HG03378 (cell line): Measurements from ENCODE around the gene ABL1.
"Not testable (repeated sequence)": the region's sequence is repeated elsewhere in the genome, so short reads cannot be mapped to it uniquely, and the experiment has no call there.

ENCODE experiments used
- ATAC-seq: cut with Tn5 transposase; IDR thresholded peaks from one replicate; pipeline ENCODE4 v1.9.1; 2021; ENCODE audit warnings: mild to moderate bottlenecking, moderate library complexity; ENCODE audit not compliant: unreplicated experiment

Gene ABL1

DNA sequence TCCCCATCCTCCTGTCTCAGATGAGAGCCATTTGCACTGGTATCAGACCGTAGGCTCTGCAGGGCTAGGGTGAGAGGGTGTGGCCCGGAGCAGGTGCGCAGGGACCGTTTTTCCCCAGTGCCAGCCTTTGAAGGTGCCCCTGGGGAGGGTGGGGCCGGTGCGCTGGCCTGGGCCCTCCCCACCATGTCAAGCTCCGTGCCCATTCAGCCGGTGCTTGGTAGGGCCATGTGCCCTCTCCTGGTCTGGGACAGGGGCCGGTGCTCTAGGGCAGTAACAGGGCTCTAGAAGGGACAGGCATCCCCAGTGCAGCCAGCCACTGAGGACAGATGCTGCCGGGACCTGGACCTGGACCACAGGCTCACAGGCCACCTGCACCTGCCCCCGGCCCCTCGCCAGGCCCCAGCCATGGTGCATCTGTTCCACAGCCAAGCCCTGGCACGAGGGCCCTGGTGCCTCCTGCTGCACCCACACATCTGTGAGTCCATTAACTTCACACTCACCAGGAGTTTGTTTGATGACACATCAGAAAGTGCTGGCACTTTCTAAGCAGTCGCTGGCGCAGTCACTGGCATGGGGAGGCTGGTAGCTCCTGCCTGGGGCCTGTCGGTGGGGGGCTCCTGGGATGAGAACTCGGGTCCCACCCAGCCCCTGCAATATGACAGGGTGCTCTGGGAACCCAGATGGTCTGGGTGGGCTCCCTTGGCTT lies 66.6 kb downstream of the ABL1 start:
- no peak for ATAC-seq

DNA sequence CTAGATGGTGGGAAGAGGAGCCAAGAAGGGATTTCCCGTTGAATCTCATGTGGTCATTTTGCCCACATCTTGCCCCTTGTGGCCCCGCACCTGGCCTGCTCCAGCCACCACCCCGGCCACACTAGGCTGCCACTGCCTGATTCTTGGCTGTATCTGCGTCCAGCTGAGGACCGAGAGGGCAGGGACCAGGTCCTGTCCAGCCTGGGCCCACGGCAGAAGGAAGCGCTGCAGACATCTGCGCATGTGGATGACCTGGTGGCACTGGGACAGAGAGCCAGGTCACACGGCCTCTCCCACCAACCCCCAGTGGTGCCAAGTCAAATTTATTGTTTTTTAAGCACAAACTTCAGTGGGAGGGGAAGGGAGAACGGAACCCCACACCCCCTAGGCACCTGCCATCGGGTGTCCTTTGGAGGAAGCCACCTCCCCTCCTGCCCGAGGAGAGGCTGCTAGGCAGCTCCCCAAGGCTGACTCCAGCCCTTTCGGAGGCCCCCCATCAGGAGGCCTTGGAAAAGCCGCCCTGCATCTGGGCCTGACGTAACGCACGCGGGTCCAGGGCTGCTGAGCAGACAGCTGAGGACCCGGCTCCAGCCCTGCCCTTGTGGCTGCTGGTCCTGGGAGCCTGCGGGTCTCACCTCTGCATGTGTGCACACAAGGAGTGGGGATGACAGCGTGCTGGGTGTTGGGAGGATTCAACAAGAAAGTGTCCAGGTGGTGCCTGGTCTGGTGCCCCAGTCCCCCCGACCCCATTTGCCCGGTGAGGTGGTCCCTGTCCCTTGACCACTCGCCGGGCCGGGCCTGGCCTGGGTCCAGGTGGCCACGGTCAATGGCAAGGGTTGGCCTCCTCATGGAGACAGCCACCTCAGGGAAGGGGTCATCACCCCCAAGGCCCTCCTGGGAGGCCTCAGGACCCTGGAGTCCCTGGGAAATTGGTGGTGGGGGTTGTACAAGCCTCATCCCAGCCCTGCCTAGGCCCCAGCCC lies 67.4 kb downstream of the ABL1 start:
- no peak for ATAC-seq

DNA sequence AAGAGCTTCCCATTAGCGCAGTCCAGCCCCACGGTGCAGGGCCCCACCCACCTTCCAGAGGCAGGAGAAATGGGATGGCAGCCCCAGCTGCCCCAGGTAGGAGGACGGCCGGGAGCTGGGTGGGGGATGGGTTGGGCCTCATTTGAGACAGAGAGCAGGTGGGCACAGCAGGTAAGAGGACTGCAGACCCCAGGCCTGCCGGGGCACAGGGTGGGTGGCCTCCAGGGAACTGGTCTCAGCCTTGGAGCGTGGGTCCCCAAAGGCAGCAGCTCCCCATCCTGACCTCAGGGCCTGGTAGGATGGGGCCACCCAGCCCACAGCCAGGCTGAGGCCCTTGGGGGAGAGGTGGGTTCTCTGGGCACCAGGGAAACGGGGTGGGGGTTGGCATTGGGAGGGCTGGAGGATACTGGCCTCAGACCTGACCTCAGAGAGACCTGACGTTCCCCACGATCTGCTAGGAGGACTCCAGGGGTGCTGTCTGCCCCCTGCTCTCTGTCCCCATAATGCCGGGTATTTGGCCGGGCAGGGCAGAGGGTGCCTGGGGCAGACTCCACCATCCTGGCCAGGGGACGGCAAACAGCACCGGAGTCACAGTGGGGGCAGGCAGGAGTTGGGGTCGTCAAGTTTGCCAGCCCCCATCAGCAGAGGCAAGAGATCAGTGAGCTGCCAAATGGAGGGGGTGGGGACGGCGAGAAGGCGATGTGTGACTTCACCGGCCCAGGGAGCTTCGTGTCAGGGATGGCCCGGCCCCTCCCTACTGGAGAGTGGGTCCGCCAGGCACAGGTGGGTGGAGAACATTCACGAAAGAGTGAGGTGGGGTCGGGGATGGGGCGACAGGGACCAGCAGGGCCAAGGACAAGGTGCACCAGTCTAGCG lies 68.4 kb downstream of the ABL1 start:
- ATAC-seq, result no peak

DNA sequence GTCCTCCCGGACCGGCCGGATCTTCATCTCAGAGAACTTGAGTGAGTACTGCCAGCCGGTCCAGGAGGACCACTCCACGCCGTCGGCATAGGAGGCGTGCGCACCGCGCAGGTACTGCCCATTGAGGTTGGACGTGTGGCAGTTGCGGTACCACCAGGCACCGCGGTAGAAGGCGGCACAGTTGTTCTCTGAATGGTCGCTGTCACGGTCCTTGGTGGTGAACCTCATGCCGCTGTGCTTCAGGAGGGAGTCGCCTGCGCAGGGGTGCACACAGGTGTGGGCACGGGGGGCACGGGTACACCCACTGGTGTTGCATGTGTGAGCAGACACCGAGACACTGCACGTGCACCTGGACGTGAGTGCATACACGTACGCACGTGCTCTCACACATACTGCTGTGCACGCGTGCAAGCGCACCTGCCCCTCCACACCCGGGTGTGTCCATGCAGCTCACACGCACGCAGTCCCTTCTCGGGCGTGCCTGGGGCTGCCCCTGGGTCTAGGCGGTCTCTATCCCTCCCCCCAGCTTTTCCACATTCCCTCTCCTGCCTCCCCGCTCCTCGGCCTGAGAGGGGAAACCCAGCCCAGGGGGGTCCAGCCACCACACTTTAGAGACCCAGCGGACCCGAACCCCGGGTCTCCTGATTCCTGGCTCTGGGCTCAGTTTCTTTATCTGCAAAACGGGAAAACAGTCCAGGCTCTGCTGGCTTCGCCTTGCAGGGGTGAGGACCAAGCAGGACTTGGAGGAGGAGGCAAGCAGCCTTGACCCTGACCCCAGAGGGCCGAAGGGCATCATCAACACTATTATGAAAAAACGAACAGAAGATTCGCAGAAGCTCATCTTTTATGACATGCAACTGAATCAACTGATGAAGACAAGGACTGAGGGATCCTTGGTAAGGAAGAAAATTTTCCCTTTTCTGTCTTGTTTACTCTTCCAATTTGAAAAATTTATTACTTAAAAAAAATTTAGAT lies 69.3 kb downstream of the ABL1 start:
- no peak for ATAC-seq

DNA sequence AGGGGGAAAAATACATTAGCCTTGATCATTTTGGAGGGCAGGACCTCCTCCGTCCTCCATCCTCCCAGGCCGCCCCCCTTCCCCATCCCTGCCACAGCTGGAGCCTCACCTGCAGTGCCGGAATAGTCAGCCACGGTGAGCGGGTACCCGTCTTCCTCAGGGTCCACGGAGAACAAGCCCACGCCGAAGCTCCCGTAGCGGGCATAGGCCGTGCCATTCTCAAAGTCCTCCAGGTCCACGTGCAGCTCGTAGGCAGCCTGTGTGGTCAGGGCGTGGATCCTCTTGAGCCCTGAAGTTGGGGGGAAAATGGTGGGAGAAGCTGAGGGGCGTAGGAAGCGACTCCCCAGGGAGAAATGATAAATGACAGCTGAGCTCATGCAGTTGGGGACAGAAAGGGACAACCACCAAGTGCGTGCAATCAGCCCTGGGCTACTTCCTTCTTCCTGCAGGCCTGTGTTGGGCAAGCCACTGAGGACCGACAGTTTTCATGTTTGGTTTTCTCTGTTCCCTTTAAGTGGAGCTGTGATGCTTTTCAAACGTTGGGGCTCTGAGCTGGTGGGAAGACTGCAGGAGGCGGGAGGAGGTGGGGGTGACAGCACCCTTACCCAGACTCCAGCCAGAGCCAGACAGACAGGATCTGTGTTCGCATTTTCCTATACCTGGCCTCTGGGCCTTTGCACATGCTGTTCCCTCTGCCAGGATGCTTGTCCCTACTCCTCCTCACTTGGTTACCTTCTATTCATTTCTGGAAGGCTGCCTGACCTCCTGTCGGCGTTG lies 70.3 kb downstream of the ABL1 start:
- no peak for ATAC-seq

DNA sequence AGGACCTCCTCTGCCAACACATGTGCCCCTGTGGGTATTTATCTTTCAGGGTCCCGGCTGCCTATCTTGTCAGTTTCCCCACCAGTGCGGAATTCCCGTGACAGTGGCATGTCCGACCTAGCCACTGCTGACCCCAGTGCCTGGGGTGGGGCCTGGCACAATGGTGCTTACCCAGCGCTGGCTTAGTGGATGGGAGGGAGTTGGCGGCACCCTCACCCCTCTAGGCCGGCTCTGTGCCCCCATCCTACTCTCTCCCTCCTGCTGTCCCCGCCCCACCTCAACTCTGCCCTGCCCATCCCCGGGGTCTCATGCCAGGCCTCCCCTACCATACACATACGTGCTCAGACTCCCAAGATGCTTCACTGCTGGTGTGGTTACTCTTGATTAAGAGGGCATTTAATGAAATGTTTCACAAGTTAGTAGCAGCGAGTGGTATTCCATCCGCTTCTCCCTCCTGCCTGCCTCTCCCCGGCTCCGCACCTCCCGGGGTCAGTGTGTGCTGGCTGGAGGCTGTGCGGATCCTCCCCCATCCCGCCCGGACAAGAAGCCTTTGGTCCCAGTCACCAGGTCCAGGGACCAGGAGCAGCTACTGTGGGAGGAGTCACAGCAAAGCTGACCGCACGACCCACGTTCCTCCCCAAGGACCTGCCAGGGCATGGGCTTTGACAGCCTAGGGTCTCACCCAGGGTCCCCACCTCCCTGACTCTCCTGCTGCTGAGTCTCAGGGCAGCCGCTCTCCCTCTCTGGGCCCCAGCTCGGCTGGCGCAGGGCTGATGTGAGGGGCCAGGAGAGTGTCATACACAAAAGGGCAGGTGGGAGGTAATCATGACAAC lies 71.1 kb downstream of the ABL1 start:
- ATAC-seq, result no peak

DNA sequence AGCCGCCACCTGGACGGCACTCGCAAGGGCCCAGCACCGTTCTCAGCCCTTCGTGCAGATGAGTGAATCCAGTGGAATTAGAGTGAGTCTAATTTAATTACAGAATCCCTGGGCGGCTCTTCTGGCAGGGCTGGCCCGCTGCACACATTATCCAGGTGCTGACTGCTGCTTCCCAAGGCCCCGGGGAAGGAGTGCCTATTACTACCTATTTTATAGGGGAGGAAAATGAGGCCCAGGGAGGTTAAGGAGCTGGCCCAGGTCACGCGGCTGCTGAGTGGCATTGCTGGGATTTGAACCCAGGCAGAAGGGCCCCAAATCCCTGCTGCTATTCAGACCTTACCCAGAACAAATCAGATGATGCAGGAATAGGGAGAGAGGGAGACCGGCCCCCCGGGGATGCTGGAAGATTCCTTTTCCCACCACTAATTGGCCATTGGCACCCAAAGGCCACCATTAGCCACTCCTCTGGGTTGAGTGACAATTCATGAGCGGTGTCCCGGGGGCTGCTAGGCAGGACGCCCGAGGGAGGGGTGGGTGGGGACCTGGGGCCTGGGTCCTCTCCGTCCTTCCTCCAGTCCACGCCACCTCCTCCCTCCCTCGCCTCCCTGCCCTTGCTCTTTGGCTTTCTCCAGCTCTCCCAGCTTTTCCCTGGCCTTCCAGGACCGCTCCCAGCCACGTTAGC lies 71.8 kb downstream of the ABL1 start:
- no peak for ATAC-seq

DNA sequence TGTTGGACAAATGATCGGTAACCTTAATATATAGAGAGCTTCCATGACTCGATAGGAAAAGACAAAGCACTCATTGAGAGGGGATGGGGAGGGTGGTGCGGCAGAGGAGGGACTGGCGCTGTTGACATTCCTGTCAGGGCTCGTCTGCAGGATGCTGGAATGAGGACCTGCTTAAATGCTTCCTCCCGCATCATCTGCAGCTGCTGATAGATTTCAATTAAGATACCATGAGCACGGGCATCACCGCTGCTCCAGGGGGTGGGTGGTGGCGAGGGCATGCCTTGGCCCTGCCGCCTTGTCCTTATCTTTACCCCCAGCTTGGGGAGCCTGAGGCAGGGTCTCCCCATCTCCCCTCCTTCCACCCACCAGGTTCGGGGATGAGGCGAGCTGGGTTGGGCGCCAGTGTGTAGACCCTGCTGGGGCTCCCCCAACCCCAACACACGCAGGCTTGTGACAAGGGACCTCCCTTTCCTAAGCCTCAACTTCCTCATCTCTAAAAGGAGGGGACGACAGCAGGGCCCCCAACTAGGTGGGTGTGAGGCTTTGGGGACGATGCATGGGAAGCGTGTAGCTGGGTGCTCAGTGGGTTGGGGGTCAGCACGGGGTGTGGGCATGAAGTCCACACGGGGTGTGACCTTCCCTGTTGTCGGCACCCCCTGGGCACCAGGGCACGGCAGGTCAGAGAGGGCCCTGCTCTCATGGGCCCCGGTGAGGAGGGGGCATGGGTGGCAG lies 73.3 kb downstream of the ABL1 start:
- no peak for ATAC-seq

DNA sequence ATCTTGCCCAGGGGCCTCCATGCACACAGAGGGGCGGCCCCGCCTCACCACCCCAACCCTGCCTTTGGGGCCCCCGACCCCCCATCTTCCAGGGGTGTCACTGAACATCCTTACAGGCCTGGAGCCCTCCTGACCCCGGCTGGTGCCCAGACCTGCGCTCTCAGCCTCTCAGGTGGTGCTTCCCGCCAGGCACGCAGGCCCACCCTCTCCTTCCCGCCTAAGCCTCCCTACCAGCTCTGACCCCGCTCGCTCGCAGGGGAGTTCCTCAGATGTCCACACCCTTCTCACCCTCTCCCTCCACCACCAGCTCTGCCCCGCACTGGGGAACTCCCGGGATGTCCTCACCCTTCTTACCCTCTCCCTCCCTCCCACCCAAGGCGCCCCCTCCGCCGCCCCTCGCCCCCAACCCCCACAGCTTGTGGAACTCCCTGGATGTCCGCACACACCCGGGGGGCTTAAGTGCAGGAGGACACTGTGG lies 73.9 kb downstream of the ABL1 start:
- ATAC-seq, result no peak

DNA sequence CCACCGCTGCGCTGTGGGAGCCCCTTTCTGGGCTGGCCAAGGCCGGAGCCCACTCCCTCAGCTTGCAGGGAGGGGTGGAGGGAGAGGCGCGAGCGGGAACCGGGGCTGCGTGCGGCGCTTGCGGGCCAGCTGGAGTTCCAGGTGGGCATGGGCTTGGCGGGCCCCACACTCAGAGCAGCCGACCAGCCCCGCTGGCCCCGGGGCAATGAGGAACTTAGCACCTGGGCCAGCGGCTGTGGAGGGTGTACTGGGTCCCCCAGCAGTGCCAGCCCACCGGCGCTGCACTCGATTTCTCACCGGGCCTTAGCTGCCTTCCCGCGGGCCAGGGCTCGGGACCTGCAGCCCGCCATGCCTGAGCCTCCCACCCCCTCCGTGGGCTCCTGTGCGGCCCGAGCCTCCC lies 75.0 kb downstream of the ABL1 start:
- not testable (repeated sequence) for ATAC-seq

DNA sequence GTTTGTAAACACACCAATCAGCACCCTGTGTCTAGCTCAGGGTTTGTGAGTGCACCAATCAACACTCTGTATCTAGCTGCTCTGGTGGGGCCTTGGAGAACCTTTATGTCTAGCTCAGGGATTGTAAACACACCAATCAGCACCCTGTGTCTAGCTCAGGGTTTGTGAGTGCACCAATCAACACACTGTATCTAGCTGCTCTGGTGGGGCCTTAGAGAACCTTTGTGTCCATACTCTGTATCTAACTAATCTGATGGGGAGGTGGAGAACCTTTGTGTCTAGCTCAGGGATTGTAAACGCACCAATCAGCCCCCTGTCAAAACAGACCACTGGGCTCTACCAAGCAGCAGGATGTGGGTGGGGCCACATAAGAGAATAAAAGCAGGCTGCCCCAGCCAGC lies 75.6 kb downstream of the ABL1 start:
- ATAC-seq, result not testable (repeated sequence)

DNA sequence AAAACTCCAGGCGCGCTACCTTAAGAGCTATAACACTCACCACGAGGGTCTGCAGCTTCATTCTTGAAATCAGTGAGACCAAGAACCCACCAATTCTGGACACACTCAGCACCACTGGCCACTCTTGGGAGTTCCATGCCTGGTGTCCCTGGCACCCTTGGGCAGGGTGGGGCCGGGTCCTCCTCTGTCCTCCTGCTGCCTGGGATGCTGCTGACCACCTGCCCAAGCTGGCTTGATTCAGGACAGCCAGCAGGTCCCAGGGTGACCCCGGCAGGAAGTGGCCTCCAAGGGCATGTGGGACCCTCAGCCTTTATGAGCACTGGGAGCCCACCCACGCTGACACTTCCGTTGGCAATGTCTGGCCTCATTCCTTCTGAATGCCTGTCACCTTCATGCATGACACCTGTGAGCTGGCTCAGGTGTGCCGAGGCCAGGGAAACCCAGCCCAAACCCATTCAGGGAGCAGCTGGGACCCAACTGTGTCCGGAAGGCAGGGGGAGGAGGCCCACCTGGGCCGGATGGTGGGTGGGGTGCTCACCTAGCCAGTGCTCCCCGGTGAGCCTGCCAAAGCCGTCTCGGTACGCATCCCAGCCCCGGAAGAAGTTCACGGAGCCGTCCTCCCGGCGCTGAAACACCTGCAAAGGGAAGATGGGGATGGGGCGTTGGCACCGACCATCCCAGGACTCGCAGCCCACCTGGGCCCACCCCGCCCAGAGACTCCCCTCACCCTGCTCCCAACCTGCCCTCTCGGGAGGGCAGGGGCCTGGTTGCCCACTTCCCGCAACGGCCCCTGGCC lies 76.4 kb downstream of the ABL1 start:
- no peak for ATAC-seq

DNA sequence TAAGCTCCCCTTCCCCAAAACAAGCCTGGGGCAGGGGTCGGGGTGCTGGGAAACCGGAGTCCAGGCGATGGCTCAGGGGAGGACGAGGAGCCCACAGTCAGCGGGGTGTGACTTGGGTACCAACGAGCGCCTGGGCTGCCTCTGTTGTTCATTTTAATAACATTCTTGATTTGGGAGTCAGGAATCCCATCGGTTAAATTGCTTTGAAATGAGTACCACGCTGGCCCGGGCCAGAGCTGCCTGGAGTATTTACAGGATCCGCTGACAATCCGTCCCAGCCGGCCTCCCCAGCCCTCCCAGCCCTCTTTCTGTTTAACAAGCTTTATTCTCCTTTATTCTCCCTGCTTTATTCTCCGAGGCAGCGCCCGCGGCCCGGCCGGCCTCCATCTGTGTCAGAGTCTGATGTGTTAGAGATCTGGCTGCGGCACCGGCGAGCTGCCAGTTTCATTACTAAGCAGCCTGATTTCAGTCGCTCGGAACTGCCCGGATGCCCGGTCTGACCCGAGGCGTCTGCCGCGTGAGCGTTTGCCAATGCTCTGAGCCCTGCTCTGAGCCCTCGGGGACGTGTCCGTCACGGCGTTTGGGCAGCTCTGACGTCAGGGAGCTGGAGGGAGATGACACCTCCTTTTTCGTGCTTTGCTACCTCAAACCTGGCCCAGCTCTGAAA lies 78.0 kb downstream of the ABL1 start:
- ATAC-seq, result no peak

DNA sequence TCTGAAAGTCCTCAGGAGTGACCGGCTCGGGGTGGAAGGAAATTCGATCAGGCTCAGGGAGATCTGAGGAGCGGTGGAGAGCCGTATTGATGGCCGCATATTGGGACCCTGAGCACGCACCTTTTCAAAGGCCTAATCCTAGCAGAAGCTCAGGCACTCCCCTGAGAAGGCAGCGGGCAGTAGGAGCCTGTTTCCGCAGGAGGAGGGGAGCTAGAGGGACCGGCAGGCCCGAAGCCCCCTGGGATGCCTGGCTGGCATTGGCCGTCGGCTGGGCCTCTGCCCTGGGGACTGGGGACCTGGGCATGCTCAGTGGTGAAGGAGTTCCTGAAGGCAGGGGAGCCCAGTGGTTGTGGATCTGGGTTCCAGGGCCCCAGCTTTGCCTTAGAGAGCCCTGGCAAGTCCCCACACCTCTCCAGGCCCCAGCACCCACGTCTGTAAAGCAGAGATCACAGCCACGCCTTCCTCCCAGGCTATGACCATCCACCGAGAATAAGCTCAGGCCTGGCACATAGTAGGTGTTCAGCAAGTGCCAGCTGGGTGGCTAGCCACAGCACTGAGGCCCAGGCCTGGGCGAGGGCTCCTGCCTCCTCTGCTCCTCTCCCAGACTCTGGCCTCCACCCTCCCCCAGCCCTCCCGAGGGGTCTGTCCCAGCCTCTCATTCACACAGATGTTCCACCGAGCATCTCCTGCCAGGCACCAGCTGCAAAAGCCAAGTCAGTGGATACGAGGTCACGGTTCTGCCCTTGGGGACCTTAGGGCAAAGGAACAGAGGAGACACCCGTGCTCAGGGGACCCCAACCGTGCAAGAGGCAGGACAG lies 78.8 kb downstream of the ABL1 start:
- no peak for ATAC-seq
